Measurements from ENCODE around the gene GABRR3.

- TF ChIP-seq CTCF (IDR thresholded peaks at IDR 0.05) (no peak), POLR2AphosphoS5 (IDR thresholded peaks at IDR 0.05) (no peak)
Measured at GRCh38 chr3:97970956-97971620, 64.0 kb downstream of the GABRR3 start.

All from esophagus muscularis mucosa (tissue), 3 donors.